CD14-positive monocyte (primary cell): ENCODE measurements around the gene EPN3. TPM values are rescaled to one million over a fixed set of nuclear protein-coding genes. Genes with fewer than 3 reads are reported as not detected.

Experiments
- DNase-seq, 3 donors: peaks; one replicate each; pipeline ENCODE4 v3.0.0-alpha.2; 2011 to 2022
- H2AFZ ChIP-seq: 2 replicates; pipeline ENCODE4 v1.6.0; 2012; ENCODE audit warnings: mild to moderate bottlenecking, low read depth, low read length, inconsistent platforms; ENCODE audit not compliant: insufficient read depth, poor library complexity, severe bottlenecking
- H3K27ac ChIP-seq, 2 donors: 1 replicate in 1 of 2; 2 replicates in 1 of 2; pipeline ENCODE4 v1.5.1; 2012 to 2013; ENCODE audit warnings: low read length in 2 of 2, control low read depth in 1 of 2, inconsistent platforms in 1 of 2, low read depth in 1 of 2, mild to moderate bottlenecking in 1 of 2
- H3K27me3 ChIP-seq, 2 donors: one replicate each; pipeline versions ENCODE4 v1.6.0 to v1.6.1; 2011 to 2013; ENCODE audit warnings: low read length in 2 of 2; ENCODE audit not compliant: control insufficient read depth in 2 of 2, insufficient read depth in 2 of 2
- H3K36me3 ChIP-seq, 2 donors: replicated peaks in 1 of 2; 1 replicate in 1 of 2; 2 replicates in 1 of 2; pipeline versions ENCODE4 v1.5.1 to v1.6.1; 2012 to 2013; ENCODE audit warnings: low read length in 2 of 2, control low read depth in 1 of 2, inconsistent platforms in 1 of 2, mild to moderate bottlenecking in 1 of 2; ENCODE audit not compliant: insufficient read depth in 2 of 2, control insufficient read depth in 1 of 2
- H3K4me1 ChIP-seq, 2 donors: 1 replicate in 1 of 2; 2 replicates in 1 of 2; pipeline versions ENCODE4 v1.5.1 to v1.6.1; 2012 to 2013; ENCODE audit warnings: low read length in 2 of 2, control low read depth in 1 of 2, inconsistent platforms in 1 of 2, mild to moderate bottlenecking in 1 of 2, moderate library complexity in 1 of 2; ENCODE audit not compliant: insufficient read depth in 2 of 2, control insufficient read depth in 1 of 2
- H3K4me2 ChIP-seq: replicated peaks from 2 replicates; pipeline ENCODE3; 2012; ENCODE audit warnings: low read length, moderate library complexity, mild to moderate bottlenecking; ENCODE audit not compliant: poor library complexity, severe bottlenecking; ENCODE audit errors: extremely low read depth
- H3K4me3 ChIP-seq, 3 experiments: fragments of 200-600 bp in 1 of 3; sonication (generic) in 1 of 3; replicated peaks in 1 of 3; 1 replicate in 2 of 3; 2 replicates in 1 of 3; pipeline ENCODE4 v1.5.1; 2011 to 2013; ENCODE audit warnings: low read length in 3 of 3, mild to moderate bottlenecking in 3 of 3, control low read depth in 2 of 3, low read depth in 2 of 3, inconsistent platforms in 1 of 3, moderate library complexity in 1 of 3
- H3K79me2 ChIP-seq: 2 replicates; pipeline ENCODE4 v1.6.0; 2012; ENCODE audit warnings: mild to moderate bottlenecking, control low read depth, inconsistent platforms, low read length, moderate library complexity; ENCODE audit not compliant: insufficient read depth
- H3K9ac ChIP-seq: 2 replicates; pipeline ENCODE4 v1.6.0; 2017; ENCODE audit warnings: low read length, mild to moderate bottlenecking; ENCODE audit not compliant: insufficient read depth, poor library complexity, severe bottlenecking
- H3K9me3 ChIP-seq, 2 donors: replicated peaks in 1 of 2; 1 replicate in 1 of 2; 2 replicates in 1 of 2; pipeline versions ENCODE4 v1.5.1 to v1.6.1; 2012 to 2013; ENCODE audit warnings: low read length in 2 of 2, control low read depth in 1 of 2; ENCODE audit not compliant: control insufficient read depth in 1 of 2, insufficient read depth in 1 of 2
- H4K20me1 ChIP-seq: 2 replicates; pipeline ENCODE4 v1.6.0; 2012; ENCODE audit warnings: mild to moderate bottlenecking, low read length, control low read depth, moderate library complexity; ENCODE audit not compliant: insufficient read depth
- H3K27ac Mint-ChIP-seq, 7 donors: one replicate each; pipeline ENCODE4 v1.8.0; 2020; ENCODE audit warnings: mild to moderate bottlenecking in 7 of 7, mixed read lengths in 7 of 7, moderate library complexity in 6 of 7, inconsistent platforms in 2 of 7
- H3K27me3 Mint-ChIP-seq, 3 donors: one replicate each; pipeline ENCODE4 v1.8.0; 2021 to 2022; ENCODE audit warnings: low read depth in 3 of 3, mild to moderate bottlenecking in 3 of 3, mixed read lengths in 3 of 3, moderate library complexity in 3 of 3, inconsistent platforms in 1 of 3
- H3K36me3 Mint-ChIP-seq, 2 donors: one replicate each; pipeline ENCODE4 v1.8.0; 2020; ENCODE audit warnings: mixed read lengths in 2 of 2, inconsistent platforms in 1 of 2, mild to moderate bottlenecking in 1 of 2
- H3K4me1 Mint-ChIP-seq: one replicate; pipeline ENCODE4 v1.8.0; 2020; ENCODE audit warnings: mild to moderate bottlenecking, mixed read lengths
- H3K4me3 Mint-ChIP-seq, 2 donors: one replicate each; pipeline ENCODE4 v1.8.0; 2020; ENCODE audit warnings: mild to moderate bottlenecking in 2 of 2, mixed read lengths in 2 of 2, moderate library complexity in 1 of 2
- H3K9me3 Mint-ChIP-seq, 7 donors: one replicate each; pipeline ENCODE4 v1.8.0; 2020 to 2022; ENCODE audit warnings: mixed read lengths in 7 of 7, mild to moderate bottlenecking in 6 of 7, moderate library complexity in 6 of 7, inconsistent platforms in 2 of 7
- CTCF ChIP-seq: fragments of 200-600 bp; IDR thresholded peaks from one replicate; pipeline ENCODE4 v1.8.0; 2022; ENCODE audit warnings: antibody characterized with exemption, mild to moderate bottlenecking
- WGBS: methylation state at CpG from one replicate; pipeline ENCODE4 v1.1.5; 2013; ENCODE audit warnings: missing lambda C conversion rate; ENCODE audit not compliant: insufficient coverage; 5-methylcytosine and 5-hydroxymethylcytosine counted together
- intact Hi-C, 2 donors: fragments of 100-400 bp; cut with micrococcal nuclease; formaldehyde crosslinking; loops; one replicate each; pipeline versions ENCODE4 v1.15.0 to v1.15.1; 2023
- polyA plus RNA-seq, 3 donors: library from polyadenylated mRNA; depleted of rRNA in 1 of 3; unstranded in 2 of 3; stranded (reverse) in 1 of 3; fragments of 300-500 nt in 2 of 3; fragments of >200 nt in 1 of 3; fragmentation: Illumina TruSeq in 2 of 3; gene quantifications; 1 replicate in 2 of 3; 2 replicates in 1 of 3; pipeline ENCODE4 v1.2.3, GENCODE V29; 2012 to 2021

The EPN3 gene
- polyA plus RNA-seq, 3 donors = not detected

GRCh38 chr17:50576864-50577263, 44.3 kb downstream of the EPN3 start:
- Histone ChIP-seq H3K9me3 (no peaks in the 10 kb centered on the region), H3K36me3 (no peaks in the 10 kb centered on the region), H3K9ac (no peak overlapping the region), H4K20me1 (no peaks in the 10 kb centered on the region), H3K27me3 (no peaks in the 10 kb centered on the region), H2AFZ (no peak overlapping the region), H3K79me2 (no peaks in the 10 kb centered on the region), H3K4me2 (no peak overlapping the region), H3K4me1 (no peaks in the 10 kb centered on the region), H3K4me3 (no peak overlapping the region), H3K27ac (no peak overlapping the region)
- TF ChIP-seq CTCF = no peak
- intact Hi-C loops = no loop called here
- no peaks in the 10 kb centered on the region for H3K36me3 Mint-ChIP-seq
- no peaks in the 10 kb centered on the region for H3K9me3 Mint-ChIP-seq
- 62% methylated on average over 6 of the region's 13 CpGs for WGBS
- no peak for DNase-seq
- H3K27ac Mint-ChIP-seq = no peak overlapping the region
- peaks cover 2% of the 10 kb centered on the region for H3K4me1 Mint-ChIP-seq
- H3K4me3 Mint-ChIP-seq = no peak overlapping the region
- peaks cover 7 to 12% (median 10%) of the 10 kb centered on the region in 3 donors for H3K27me3 Mint-ChIP-seq

- no peak overlapping the region for H2AFZ ChIP-seq
- TF ChIP-seq CTCF = no peak
- no peaks in the 10 kb centered on the region for H4K20me1 ChIP-seq
- no peaks in the 10 kb centered on the region for H3K36me3 ChIP-seq
- 98% methylated on average over 13 of the region's 13 CpGs for WGBS
- no peaks in the 10 kb centered on the region for H3K36me3 Mint-ChIP-seq
- peaks cover 2% of the 10 kb centered on the region for H3K4me1 Mint-ChIP-seq
- no peaks in the 10 kb centered on the region for H3K27me3 ChIP-seq
- H3K4me2 ChIP-seq = no peak overlapping the region
- peaks cover 9 to 16% (median 13%) of the 10 kb centered on the region in 3 donors for H3K27me3 Mint-ChIP-seq
- no peak for DNase-seq
- no peak overlapping the region for H3K4me3 Mint-ChIP-seq
- no peaks in the 10 kb centered on the region for H3K79me2 ChIP-seq
- no peak overlapping the region for H3K4me3 ChIP-seq
- no peak overlapping the region for H3K27ac Mint-ChIP-seq
- no peak overlapping the region for H3K9ac ChIP-seq
- no peaks in the 10 kb centered on the region for H3K9me3 ChIP-seq
- no peaks in the 10 kb centered on the region for H3K4me1 ChIP-seq
- no peak overlapping the region for H3K27ac ChIP-seq
- intact Hi-C loops = no loop called here
- no peaks in the 10 kb centered on the region for H3K9me3 Mint-ChIP-seq
Observed at GRCh38 chr17:50577451-50577954, 45.0 kb downstream of the EPN3 start.
